SJSA1 (cell line): ENCODE measurements around the gene GABRA4. TPM values are rescaled to one million over a fixed set of nuclear protein-coding genes. Genes with fewer than 3 reads are reported as not detected.
A peak's percentile ranks its signal among the peaks of the same experiment; 100 is the strongest.

ENCODE experiments used
- DNase-seq, 2 experiments: peaks; one replicate each; pipeline ENCODE4 v3.0.0-alpha.2; 2015 to 2020; ENCODE audit warnings: low spot score in 2 of 2, low read depth in 1 of 2
- H3K27ac ChIP-seq: fragments of 250-450 bp; sonication (Bioruptor Pico); 2 replicates; pipeline ENCODE4 v1.5.1; 2020; ENCODE audit warnings: mild to moderate bottlenecking, moderate library complexity
- H3K27me3 ChIP-seq: fragments of 250-450 bp; sonication (Bioruptor Pico); replicated peaks from 2 replicates; pipeline ENCODE4 v1.5.1; 2020; ENCODE audit warnings: mild to moderate bottlenecking, moderate library complexity
- H3K36me3 ChIP-seq: fragments of 250-450 bp; sonication (Bioruptor Pico); 2 replicates; pipeline ENCODE4 v1.5.1; 2020; ENCODE audit warnings: mild to moderate bottlenecking
- H3K4me1 ChIP-seq: fragments of 250-450 bp; sonication (Bioruptor Pico); replicated peaks from 2 replicates; pipeline ENCODE4 v1.6.1; 2021; ENCODE audit warnings: mild to moderate bottlenecking
- H3K4me3 ChIP-seq: fragments of 250-450 bp; sonication (Bioruptor Pico); 2 replicates; pipeline ENCODE4 v1.5.1; 2020; ENCODE audit warnings: mild to moderate bottlenecking
- H3K9me3 ChIP-seq: fragments of 250-450 bp; sonication (Bioruptor Pico); replicated peaks from 2 replicates; pipeline ENCODE4 v1.5.1; 2020; ENCODE audit warnings: mild to moderate bottlenecking
- total RNA-seq: library from RNA; depleted of rRNA; stranded (reverse); fragments of >200 nt; shearing (Covaris generic); gene quantifications from 2 replicates; pipeline ENCODE4 v1.2.3, GENCODE V29; 2014

The GABRA4 gene
- total RNA-seq, 1 experiment from 2014 or later, result not detected

- no peak overlapping the region for H3K27ac ChIP-seq
- H3K36me3 ChIP-seq, result no peaks in the 10 kb centered on the region
- H3K9me3 ChIP-seq, result no peaks in the 10 kb centered on the region
- H3K27me3 ChIP-seq, result no peaks in the 10 kb centered on the region
- no peaks in the 10 kb centered on the region for H3K4me1 ChIP-seq
- no peak overlapping the region for H3K4me3 ChIP-seq
- no peak for DNase-seq
Observed at GRCh38 chr4:46934726-46935125, 58.7 kb downstream of the GABRA4 start.

GRCh38 chr4:46933686-46934085 lies 59.7 kb downstream of the GABRA4 start:
- Histone ChIP-seq H3K9me3 (no peaks in the 10 kb centered on the region), H3K4me3 (no peak overlapping the region), H3K27ac (no peak overlapping the region), H3K36me3 (no peaks in the 10 kb centered on the region), H3K27me3 (no peaks in the 10 kb centered on the region), H3K4me1 (no peaks in the 10 kb centered on the region)
- DNase-seq, result no peak

GRCh38 chr4:46931981-46932380 lies 61.4 kb downstream of the GABRA4 start:
- Histone ChIP-seq H3K27ac (no peak overlapping the region), H3K36me3 (no peaks in the 10 kb centered on the region), H3K4me1 (no peaks in the 10 kb centered on the region), H3K9me3 (no peaks in the 10 kb centered on the region), H3K4me3 (no peak overlapping the region), H3K27me3 (no peaks in the 10 kb centered on the region)
- peak in 1 of 2 experiments; percentile 22 for DNase-seq

GRCh38 chr4:46930891-46931290 lies 62.5 kb downstream of the GABRA4 start:
- no peak overlapping the region for H3K4me3 ChIP-seq
- H3K9me3 ChIP-seq, result no peaks in the 10 kb centered on the region
- H3K27me3 ChIP-seq, result no peaks in the 10 kb centered on the region
- H3K27ac ChIP-seq, result no peak overlapping the region
- no peak for DNase-seq
- no peaks in the 10 kb centered on the region for H3K36me3 ChIP-seq
- H3K4me1 ChIP-seq, result no peaks in the 10 kb centered on the region

GRCh38 chr4:46927201-46927600 lies 66.2 kb downstream of the GABRA4 start:
- DNase-seq, result no peak
- H3K4me1 ChIP-seq, result no peaks in the 10 kb centered on the region
- H3K4me3 ChIP-seq, result no peak overlapping the region
- no peak overlapping the region for H3K27ac ChIP-seq
- no peaks in the 10 kb centered on the region for H3K27me3 ChIP-seq
- H3K36me3 ChIP-seq, result no peaks in the 10 kb centered on the region
- H3K9me3 ChIP-seq, result no peaks in the 10 kb centered on the region

GRCh38 chr4:46924789-46925529 lies 68.4 kb downstream of the GABRA4 start:
- Histone ChIP-seq H3K36me3 (no peaks in the 10 kb centered on the region), H3K27ac (no peak overlapping the region), H3K27me3 (no peaks in the 10 kb centered on the region), H3K4me3 (no peak overlapping the region), H3K9me3 (no peaks in the 10 kb centered on the region), H3K4me1 (no peaks in the 10 kb centered on the region)
- DNase-seq, result no peak

GRCh38 chr4:46922205-46922604 lies 71.2 kb downstream of the GABRA4 start:
- no peaks in the 10 kb centered on the region for H3K36me3 ChIP-seq

GRCh38 chr4:46909078-46909477 lies 84.3 kb downstream of the GABRA4 start, which contains the start of gene COX7B2:
Gene COX7B2 (minus strand): TSS chr4:46909245. CDS start chr4:46735192, 174,053 bp downstream.
- Histone ChIP-seq H3K9me3 (no peaks in the 10 kb centered on the region), H3K27me3 (no peaks in the 10 kb centered on the region), H3K4me3 (no peak within 1 kb of the TSS), H3K36me3 (no peaks in the 10 kb centered on the region), H3K4me1 (no peaks in the 10 kb centered on the region), H3K27ac (no peak within 1 kb of the TSS)
- no peak for DNase-seq

More at GRCh38 chr4:46922205-46922604, 71.2 kb downstream of the GABRA4 start:
- no peaks in the 10 kb centered on the region for H3K27me3 ChIP-seq
- H3K27ac ChIP-seq, result no peak overlapping the region
- H3K9me3 ChIP-seq, result no peaks in the 10 kb centered on the region
- DNase-seq, result no peak
- no peaks in the 10 kb centered on the region for H3K4me1 ChIP-seq
- H3K4me3 ChIP-seq, result no peak overlapping the region

- Histone ChIP-seq H3K27ac (no peak overlapping the region), H3K4me1 (no peaks in the 10 kb centered on the region), H3K36me3 (no peaks in the 10 kb centered on the region), H3K9me3 (no peaks in the 10 kb centered on the region), H3K4me3 (no peak overlapping the region), H3K27me3 (no peaks in the 10 kb centered on the region)
- no peak for DNase-seq
Observed at GRCh38 chr4:46908148-46908547, 85.2 kb downstream of the GABRA4 start.

GRCh38 chr4:46900082-46900481 lies 93.3 kb downstream of the GABRA4 start:
- no peak overlapping the region for H3K4me3 ChIP-seq
- no peak for DNase-seq
- H3K36me3 ChIP-seq, result no peaks in the 10 kb centered on the region
- H3K27me3 ChIP-seq, result no peaks in the 10 kb centered on the region
- no peak overlapping the region for H3K27ac ChIP-seq
- no peaks in the 10 kb centered on the region for H3K9me3 ChIP-seq
- no peaks in the 10 kb centered on the region for H3K4me1 ChIP-seq

- Histone ChIP-seq H3K4me3 (no peak overlapping the region), H3K27ac (no peak overlapping the region), H3K36me3 (no peaks in the 10 kb centered on the region), H3K27me3 (no peaks in the 10 kb centered on the region), H3K4me1 (no peaks in the 10 kb centered on the region), H3K9me3 (no peaks in the 10 kb centered on the region)
- DNase-seq, result no peak
Observed at GRCh38 chr4:46894826-46895225, 98.6 kb downstream of the GABRA4 start.

GRCh38 chr4:46890056-46890455 lies 103.3 kb downstream of the GABRA4 start:
- no peaks in the 10 kb centered on the region for H3K9me3 ChIP-seq
- no peaks in the 10 kb centered on the region for H3K4me1 ChIP-seq
- no peak overlapping the region for H3K4me3 ChIP-seq

GRCh38 chr4:46889410-46889809 lies 104.0 kb downstream of the GABRA4 start:
- no peak for DNase-seq

More at GRCh38 chr4:46890056-46890455, 103.3 kb downstream of the GABRA4 start:
- no peak for DNase-seq
- no peaks in the 10 kb centered on the region for H3K36me3 ChIP-seq
- H3K27ac ChIP-seq, result no peak overlapping the region
- no peaks in the 10 kb centered on the region for H3K27me3 ChIP-seq

GRCh38 chr4:46886711-46887110 lies 106.7 kb downstream of the GABRA4 start:
- H3K4me3 ChIP-seq, result no peak overlapping the region
- no peaks in the 10 kb centered on the region for H3K9me3 ChIP-seq
- no peak for DNase-seq
- H3K27ac ChIP-seq, result no peak overlapping the region
- H3K4me1 ChIP-seq, result no peaks in the 10 kb centered on the region
- H3K36me3 ChIP-seq, result no peaks in the 10 kb centered on the region
- H3K27me3 ChIP-seq, result no peaks in the 10 kb centered on the region

More at GRCh38 chr4:46889410-46889809, 104.0 kb downstream of the GABRA4 start:
- Histone ChIP-seq H3K27ac (no peak overlapping the region), H3K9me3 (no peaks in the 10 kb centered on the region), H3K36me3 (no peaks in the 10 kb centered on the region), H3K4me1 (no peaks in the 10 kb centered on the region), H3K4me3 (no peak overlapping the region), H3K27me3 (no peaks in the 10 kb centered on the region)

GRCh38 chr4:46878641-46879040 lies 114.7 kb downstream of the GABRA4 start:
- no peaks in the 10 kb centered on the region for H3K4me1 ChIP-seq
- no peak overlapping the region for H3K4me3 ChIP-seq
- no peak for DNase-seq
- no peaks in the 10 kb centered on the region for H3K9me3 ChIP-seq
- H3K27ac ChIP-seq, result no peak overlapping the region
- no peaks in the 10 kb centered on the region for H3K36me3 ChIP-seq
- H3K27me3 ChIP-seq, result no peaks in the 10 kb centered on the region
